Peyer's patch (tissue), 4 donors: Measurements from ENCODE around the gene FOXB2. TPM values are rescaled to one million over a fixed set of nuclear protein-coding genes. Genes with fewer than 3 reads are reported as not detected.
"Not testable (repeated sequence)": the region's sequence is repeated elsewhere in the genome, so short reads cannot be mapped to it uniquely, and the experiment has no call there.

Source experiments
- DNase-seq, 3 donors: peaks; one replicate each; pipeline ENCODE4 v3.0.0-alpha.2; 2017 to 2019
- H3K27ac ChIP-seq, 4 donors: fragments of 200-600 bp; sonication (generic); one replicate each; pipeline ENCODE4 v1.5.1; 2016 to 2019
- H3K27me3 ChIP-seq, 2 donors: fragments of 200-600 bp; sonication (generic); one replicate each; pipeline ENCODE4 v1.5.1; 2019
- H3K36me3 ChIP-seq, 3 donors: fragments of 200-600 bp; sonication (generic); one replicate each; pipeline ENCODE4 v1.5.1; 2016 to 2019
- H3K4me1 ChIP-seq, 4 donors: fragments of 200-600 bp; sonication (generic); one replicate each; pipeline ENCODE4 v1.5.1; 2016 to 2019
- H3K4me3 ChIP-seq, 4 donors: fragments of 200-600 bp; sonication (generic); 1 replicate in 3 of 4; 2 replicates in 1 of 4; pipeline ENCODE4 v1.5.1; 2016 to 2019; ENCODE audit warnings: mild to moderate bottlenecking in 1 of 4
- H3K9me3 ChIP-seq, 4 donors: fragments of 200-600 bp; sonication (generic); one replicate each; pipeline ENCODE4 v1.5.1; 2016 to 2019; ENCODE audit warnings: mild to moderate bottlenecking in 1 of 4
- POLR2A ChIP-seq, 2 donors: fragments of 450-650 bp; IDR thresholded peaks; one replicate each; pipeline ENCODE4 v1.5.1; 2017; ENCODE audit warnings: antibody characterized with exemption in 2 of 2, mild to moderate bottlenecking in 2 of 2, moderate library complexity in 2 of 2
- total RNA-seq, 4 donors: library from RNA; depleted of rRNA; stranded (reverse); fragments of >200 nt; gene quantifications; one replicate each; pipeline ENCODE4 v1.1.0, GENCODE V29; 2016
- TF ChIP-seq, protein P1 (sequence below), 6 experiments: fragments of 450-650 bp in 4 of 6; fragments of 200-600 bp in 2 of 6; sonication (generic) in 1 of 6; IDR thresholded peaks; one replicate each; pipeline ENCODE4 v1.5.1; 2017 to 2019; ENCODE audit warnings: antibody characterized with exemption in 6 of 6, mild to moderate bottlenecking in 3 of 6, moderate library complexity in 1 of 6

The FOXB2 gene
- total RNA-seq, 4 donors from 2014 or later: not detected

DNA sequence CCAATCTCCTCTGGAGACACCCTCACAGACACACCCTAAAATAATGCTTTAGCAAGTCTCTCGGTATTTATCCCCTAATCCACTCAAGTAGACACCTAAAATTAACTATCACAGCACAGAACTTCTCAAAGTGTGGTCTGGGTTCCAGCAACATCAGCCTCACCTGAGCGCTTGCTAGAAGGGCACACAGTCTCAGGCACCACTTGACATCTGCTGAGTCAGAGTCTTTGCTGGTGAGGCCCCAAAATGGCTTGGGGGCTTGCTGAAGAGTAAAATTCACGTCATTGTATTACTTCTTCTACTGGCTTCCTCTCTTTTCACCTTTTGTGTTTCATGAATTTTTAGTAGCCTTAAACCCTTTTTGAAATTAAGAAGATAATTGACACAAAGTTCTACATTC is 9.0 kb downstream of the FOXB2 start:
- TF ChIP-seq, protein P1, sequence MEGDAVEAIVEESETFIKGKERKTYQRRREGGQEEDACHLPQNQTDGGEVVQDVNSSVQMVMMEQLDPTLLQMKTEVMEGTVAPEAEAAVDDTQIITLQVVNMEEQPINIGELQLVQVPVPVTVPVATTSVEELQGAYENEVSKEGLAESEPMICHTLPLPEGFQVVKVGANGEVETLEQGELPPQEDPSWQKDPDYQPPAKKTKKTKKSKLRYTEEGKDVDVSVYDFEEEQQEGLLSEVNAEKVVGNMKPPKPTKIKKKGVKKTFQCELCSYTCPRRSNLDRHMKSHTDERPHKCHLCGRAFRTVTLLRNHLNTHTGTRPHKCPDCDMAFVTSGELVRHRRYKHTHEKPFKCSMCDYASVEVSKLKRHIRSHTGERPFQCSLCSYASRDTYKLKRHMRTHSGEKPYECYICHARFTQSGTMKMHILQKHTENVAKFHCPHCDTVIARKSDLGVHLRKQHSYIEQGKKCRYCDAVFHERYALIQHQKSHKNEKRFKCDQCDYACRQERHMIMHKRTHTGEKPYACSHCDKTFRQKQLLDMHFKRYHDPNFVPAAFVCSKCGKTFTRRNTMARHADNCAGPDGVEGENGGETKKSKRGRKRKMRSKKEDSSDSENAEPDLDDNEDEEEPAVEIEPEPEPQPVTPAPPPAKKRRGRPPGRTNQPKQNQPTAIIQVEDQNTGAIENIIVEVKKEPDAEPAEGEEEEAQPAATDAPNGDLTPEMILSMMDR (IDR thresholded peaks at IDR 0.05): no peak
- TF ChIP-seq POLR2A (IDR thresholded peaks at IDR 0.05): no peak
- no peaks in the 10 kb centered on the region for H3K4me1 ChIP-seq

DNA sequence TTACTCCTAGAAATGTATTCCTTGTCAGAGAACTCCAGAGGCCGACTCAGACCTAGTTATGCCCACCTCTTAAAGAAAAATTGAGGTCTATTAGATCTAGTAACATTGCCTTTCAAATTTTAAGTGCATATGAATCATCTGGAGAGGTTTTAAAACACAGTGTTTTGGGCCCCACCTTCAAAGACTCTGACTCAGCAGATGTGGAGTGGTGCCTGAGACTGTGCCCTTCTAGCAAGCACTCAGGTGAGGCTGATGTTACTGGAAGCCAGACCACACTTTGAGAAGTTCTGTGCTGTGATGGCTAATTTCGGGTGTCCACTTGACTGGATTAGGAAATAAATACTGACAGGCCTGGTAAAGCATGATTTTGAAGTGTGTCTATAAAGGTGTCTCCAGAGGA is 10.6 kb downstream of the FOXB2 start:
- Histone ChIP-seq H3K4me1 (no peaks in the 10 kb centered on the region), H3K27ac (no peak overlapping the region), H3K36me3 (no peaks in the 10 kb centered on the region), H3K27me3 (no peaks in the 10 kb centered on the region), H3K4me3 (no peak overlapping the region), H3K9me3 (no peaks in the 10 kb centered on the region)
- no peak for DNase-seq
- no peak for TF ChIP-seq POLR2A (IDR thresholded peaks at IDR 0.05)
- TF ChIP-seq, protein P1 (IDR thresholded peaks at IDR 0.05): no peak

More for the DNA sequence above, 9.0 kb downstream of the FOXB2 start:
- no peaks in the 10 kb centered on the region for H3K36me3 ChIP-seq
- H3K4me3 ChIP-seq: no peak overlapping the region
- no peak for DNase-seq
- H3K27ac ChIP-seq: no peak overlapping the region
- H3K27me3 ChIP-seq: no peaks in the 10 kb centered on the region
- no peaks in the 10 kb centered on the region for H3K9me3 ChIP-seq

DNA sequence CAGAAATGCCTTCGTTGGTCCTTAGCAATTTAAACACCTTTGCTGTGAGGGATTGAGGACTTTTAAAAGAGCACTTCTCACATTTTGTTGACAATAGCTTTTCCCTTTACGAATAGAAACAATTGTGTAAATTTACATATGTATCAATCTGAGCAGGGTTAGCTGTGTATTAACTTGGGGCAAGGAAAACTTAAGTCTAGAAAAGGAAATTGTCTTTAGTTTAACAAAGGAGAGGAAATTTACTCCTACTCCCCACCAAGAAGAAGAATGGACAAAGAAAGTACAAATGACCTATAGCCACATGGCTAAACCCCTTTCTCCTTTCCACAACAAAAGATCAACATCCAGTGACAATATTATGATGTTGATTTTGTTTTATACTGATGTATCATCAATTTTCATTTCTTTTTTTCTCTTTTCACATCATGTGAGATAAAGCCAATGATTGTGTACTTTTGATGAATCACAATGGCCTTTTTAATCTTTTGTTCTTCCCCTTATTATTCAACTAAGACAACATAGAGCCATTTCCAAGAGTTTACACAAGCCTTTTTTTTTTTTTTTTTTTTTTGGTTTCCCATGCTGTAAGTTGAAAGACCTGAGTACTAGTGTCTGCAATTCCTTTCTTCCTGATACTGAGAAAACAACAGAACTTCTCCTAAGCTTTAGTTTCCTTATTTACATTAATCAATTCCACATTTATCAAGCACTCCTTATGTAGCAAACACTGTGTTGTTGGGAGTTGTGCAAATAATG is 19.0 kb downstream of the FOXB2 start:
- DNase-seq: no peak
- H3K4me1 ChIP-seq: no peaks in the 10 kb centered on the region
- no peak for TF ChIP-seq POLR2A (IDR thresholded peaks at IDR 0.05)
- TF ChIP-seq, protein P1 (IDR thresholded peaks at IDR 0.05): no peak
- H3K9me3 ChIP-seq: no peaks in the 10 kb centered on the region
- no peaks in the 10 kb centered on the region for H3K27me3 ChIP-seq
- H3K36me3 ChIP-seq: no peaks in the 10 kb centered on the region
- H3K27ac ChIP-seq: no peak overlapping the region
- no peak overlapping the region for H3K4me3 ChIP-seq

GRCh38 chr9:77040340-77040739 is 20.9 kb downstream of the FOXB2 start:
- no peak for TF ChIP-seq POLR2A (IDR thresholded peaks at IDR 0.05)
- TF ChIP-seq, protein P1 (IDR thresholded peaks at IDR 0.05): no peak
- no peak for DNase-seq
- Histone ChIP-seq H3K27ac (no peak overlapping the region), H3K27me3 (no peaks in the 10 kb centered on the region), H3K9me3 (no peaks in the 10 kb centered on the region), H3K4me3 (no peak overlapping the region), H3K4me1 (no peaks in the 10 kb centered on the region), H3K36me3 (no peaks in the 10 kb centered on the region)

- not testable (repeated sequence) for H3K4me1 ChIP-seq, H3K36me3 ChIP-seq, H3K9me3 ChIP-seq, H3K27me3 ChIP-seq, DNase-seq, H3K4me3 ChIP-seq, H3K27ac ChIP-seq
Observed at GRCh38 chr9:77043743-77044142, 24.3 kb downstream of the FOXB2 start.

GRCh38 chr9:77060681-77061080 is 41.2 kb downstream of the FOXB2 start:
- H3K4me1 ChIP-seq, H3K9me3 ChIP-seq, H3K4me3 ChIP-seq, DNase-seq, H3K27ac ChIP-seq, H3K36me3 ChIP-seq, H3K27me3 ChIP-seq: not testable (repeated sequence)
